SK-N-SH treated with all-trans-retinoic acid at 6 μM for 48 hours (cell line): ENCODE results near the gene KAT2B.

ENCODE experiments used
- ATAC-seq: fragments of 200-7000 bp; cut with Tn5 transposase; 3 replicates; pipeline ENCODE4 v1.9.1; 2020; ENCODE audit warnings: mild to moderate bottlenecking, moderate library complexity
- ARNTL ChIP-seq: fragments of 450-650 bp; formaldehyde crosslinking; IDR thresholded peaks from 2 replicates; pipeline ENCODE4 v1.5.0; 2020; ENCODE audit warnings: low read depth, mild to moderate bottlenecking, moderate library complexity, borderline replicate concordance
- BACH2 ChIP-seq: fragments of 250-450 bp; sonication (Bioruptor Pico); IDR thresholded peaks from 2 replicates; pipeline ENCODE4 v1.9.0; 2021; ENCODE audit warnings: mild to moderate bottlenecking, borderline replicate concordance
- CSDC2 ChIP-seq: fragments of 250-450 bp; sonication (Bioruptor Pico); IDR thresholded peaks from 2 replicates; pipeline ENCODE4 v1.5.0; 2020; ENCODE audit warnings: mild to moderate bottlenecking, moderate library complexity
- ESRRG ChIP-seq: fragments of 250-450 bp; sonication (Bioruptor Pico); IDR thresholded peaks from 2 replicates; pipeline ENCODE4 v1.6.1; 2021; ENCODE audit warnings: mild to moderate bottlenecking
- GLIS3 ChIP-seq: fragments of 250-450 bp; sonication (Bioruptor Pico); IDR thresholded peaks from 2 replicates; pipeline ENCODE4 v1.5.0; 2020; ENCODE audit warnings: mild to moderate bottlenecking, moderate library complexity
- ISL1 ChIP-seq: fragments of 250-450 bp; sonication (Bioruptor Pico); IDR thresholded peaks from 2 replicates; pipeline ENCODE4 v2.1.2; 2022; ENCODE audit warnings: mild to moderate bottlenecking, moderate library complexity
- OSR1 ChIP-seq: fragments of 250-450 bp; sonication (Bioruptor Pico); IDR thresholded peaks from 2 replicates; pipeline ENCODE4 v1.8.0; 2022; ENCODE audit warnings: moderate library complexity, mild to moderate bottlenecking, inconsistent platforms
- PPARA ChIP-seq: fragments of 250-450 bp; sonication (Bioruptor Pico); IDR thresholded peaks from 2 replicates; pipeline ENCODE4 v1.5.0; 2020; ENCODE audit warnings: mild to moderate bottlenecking, borderline replicate concordance
- SNAI2 ChIP-seq: fragments of 250-450 bp; sonication (Bioruptor Pico); IDR thresholded peaks from 2 replicates; pipeline ENCODE4 v1.5.0; 2020; ENCODE audit warnings: mild to moderate bottlenecking, moderate library complexity
- TCF4 ChIP-seq: fragments of 250-450 bp; sonication (Bioruptor Pico); IDR thresholded peaks from 2 replicates; pipeline ENCODE4 v1.8.0; 2021; ENCODE audit warnings: mild to moderate bottlenecking, moderate library complexity, borderline replicate concordance
- TOX ChIP-seq: fragments of 250-450 bp; sonication (Bioruptor Pico); IDR thresholded peaks from 2 replicates; pipeline ENCODE4 v1.8.0; 2021; ENCODE audit warnings: mild to moderate bottlenecking, moderate library complexity, borderline replicate concordance
- ZC3H10 ChIP-seq: fragments of 250-450 bp; sonication (Bioruptor Pico); IDR thresholded peaks from 2 replicates; pipeline ENCODE4 v1.5.1; 2021; ENCODE audit warnings: mild to moderate bottlenecking, moderate library complexity
- ZFP3 ChIP-seq: fragments of 250-450 bp; sonication (Bioruptor Pico); IDR thresholded peaks from 2 replicates; pipeline ENCODE4 v1.5.0; 2020; ENCODE audit warnings: mild to moderate bottlenecking, moderate library complexity
- ZFP30 ChIP-seq: fragments of 450-650 bp; formaldehyde crosslinking; IDR thresholded peaks from 2 replicates; pipeline ENCODE4 v1.5.0; 2022; ENCODE audit warnings: mild to moderate bottlenecking, moderate library complexity
- ZNF565 ChIP-seq: fragments of 450-650 bp; formaldehyde crosslinking; conservative IDR thresholded peaks from 2 replicates; pipeline ENCODE4 v1.5.0; 2020; ENCODE audit warnings: low read depth, mild to moderate bottlenecking, moderate library complexity
- ZNF70 ChIP-seq: fragments of 450-650 bp; formaldehyde crosslinking; IDR thresholded peaks from 2 replicates; pipeline ENCODE4 v1.5.0; 2020; ENCODE audit warnings: mild to moderate bottlenecking, moderate library complexity
- ZNF8 ChIP-seq: fragments of 450-650 bp; formaldehyde crosslinking; IDR thresholded peaks from 2 replicates; pipeline ENCODE4 v1.5.0; 2020; ENCODE audit warnings: mild to moderate bottlenecking, moderate library complexity
- TF ChIP-seq, protein P1 (sequence below): fragments of 250-450 bp; sonication (Bioruptor Pico); IDR thresholded peaks from 2 replicates; pipeline ENCODE4 v1.5.0; 2020; ENCODE audit warnings: mild to moderate bottlenecking, moderate library complexity
- TF ChIP-seq, protein P2 (sequence below): fragments of 250-450 bp; sonication (Bioruptor Pico); IDR thresholded peaks from 2 replicates; pipeline ENCODE4 v1.8.0; 2021; ENCODE audit warnings: low read depth, mild to moderate bottlenecking, moderate library complexity, borderline replicate concordance
- TF ChIP-seq, protein P3 (sequence below): fragments of 250-450 bp; sonication (Bioruptor Pico); IDR thresholded peaks from 2 replicates; pipeline ENCODE4 v1.5.1; 2021; ENCODE audit warnings: mild to moderate bottlenecking, moderate library complexity
- TF ChIP-seq, protein P4 (sequence below): fragments of 250-450 bp; sonication (Bioruptor Pico); IDR thresholded peaks from 2 replicates; pipeline ENCODE4 v1.8.0; 2020; ENCODE audit warnings: mild to moderate bottlenecking, moderate library complexity, borderline replicate concordance
- TF ChIP-seq, protein P5 (sequence below): fragments of 250-450 bp; sonication (Bioruptor Pico); IDR thresholded peaks from 2 replicates; pipeline ENCODE4 v1.5.1; 2020; ENCODE audit warnings: low read depth, mild to moderate bottlenecking, moderate library complexity

The KAT2B gene

DNA sequence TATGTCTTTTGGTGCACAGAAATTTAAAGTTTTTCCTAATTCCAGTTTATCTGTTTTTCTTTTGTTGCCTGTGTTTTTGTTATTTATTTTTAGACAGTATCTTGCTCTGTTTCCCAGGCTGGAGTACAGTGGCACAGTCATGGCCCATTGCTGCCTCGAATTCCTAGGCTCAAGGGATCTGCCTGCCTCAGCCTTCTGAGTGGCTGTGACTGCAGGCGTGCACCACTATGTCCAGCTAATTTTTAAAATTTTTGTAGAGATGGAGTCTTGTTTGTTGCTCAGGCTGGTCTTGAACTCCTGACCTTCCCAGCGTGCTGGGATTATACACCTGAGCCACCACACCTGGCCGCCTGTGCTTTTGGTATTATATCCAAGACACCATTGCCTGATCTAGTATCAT is 22.8 kb downstream of the KAT2B start:
- no peak for ATAC-seq
- no peak for TF ChIP-seq TOX (CRISPR knock-in tag)

- TF ChIP-seq ZFP3 (CRISPR knock-in tag) (no peak), CSDC2 (CRISPR knock-in tag) (no peak), ZFP30 (no peak), ISL1 (CRISPR knock-in tag) (no peak), ZC3H10 (no peak), ARNTL (CRISPR knock-in tag) (no peak), SNAI2 (CRISPR knock-in tag) (no peak), PPARA (CRISPR knock-in tag) (no peak), OSR1 (CRISPR knock-in tag) (no peak), ESRRG (CRISPR knock-in tag) (no peak), ZNF70 (no peak), BACH2 (CRISPR knock-in tag) (no peak), GLIS3 (CRISPR knock-in tag) (no peak), TCF4 (no peak), ZNF8 (CRISPR knock-in tag) (no peak)
- TF ChIP-seq, protein P1, sequence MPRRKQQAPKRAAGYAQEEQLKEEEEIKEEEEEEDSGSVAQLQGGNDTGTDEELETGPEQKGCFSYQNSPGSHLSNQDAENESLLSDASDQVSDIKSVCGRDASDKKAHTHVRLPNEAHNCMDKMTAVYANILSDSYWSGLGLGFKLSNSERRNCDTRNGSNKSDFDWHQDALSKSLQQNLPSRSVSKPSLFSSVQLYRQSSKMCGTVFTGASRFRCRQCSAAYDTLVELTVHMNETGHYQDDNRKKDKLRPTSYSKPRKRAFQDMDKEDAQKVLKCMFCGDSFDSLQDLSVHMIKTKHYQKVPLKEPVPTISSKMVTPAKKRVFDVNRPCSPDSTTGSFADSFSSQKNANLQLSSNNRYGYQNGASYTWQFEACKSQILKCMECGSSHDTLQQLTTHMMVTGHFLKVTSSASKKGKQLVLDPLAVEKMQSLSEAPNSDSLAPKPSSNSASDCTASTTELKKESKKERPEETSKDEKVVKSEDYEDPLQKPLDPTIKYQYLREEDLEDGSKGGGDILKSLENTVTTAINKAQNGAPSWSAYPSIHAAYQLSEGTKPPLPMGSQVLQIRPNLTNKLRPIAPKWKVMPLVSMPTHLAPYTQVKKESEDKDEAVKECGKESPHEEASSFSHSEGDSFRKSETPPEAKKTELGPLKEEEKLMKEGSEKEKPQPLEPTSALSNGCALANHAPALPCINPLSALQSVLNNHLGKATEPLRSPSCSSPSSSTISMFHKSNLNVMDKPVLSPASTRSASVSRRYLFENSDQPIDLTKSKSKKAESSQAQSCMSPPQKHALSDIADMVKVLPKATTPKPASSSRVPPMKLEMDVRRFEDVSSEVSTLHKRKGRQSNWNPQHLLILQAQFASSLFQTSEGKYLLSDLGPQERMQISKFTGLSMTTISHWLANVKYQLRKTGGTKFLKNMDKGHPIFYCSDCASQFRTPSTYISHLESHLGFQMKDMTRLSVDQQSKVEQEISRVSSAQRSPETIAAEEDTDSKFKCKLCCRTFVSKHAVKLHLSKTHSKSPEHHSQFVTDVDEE (CRISPR knock-in tag), result no peak
- TF ChIP-seq, protein P2, sequence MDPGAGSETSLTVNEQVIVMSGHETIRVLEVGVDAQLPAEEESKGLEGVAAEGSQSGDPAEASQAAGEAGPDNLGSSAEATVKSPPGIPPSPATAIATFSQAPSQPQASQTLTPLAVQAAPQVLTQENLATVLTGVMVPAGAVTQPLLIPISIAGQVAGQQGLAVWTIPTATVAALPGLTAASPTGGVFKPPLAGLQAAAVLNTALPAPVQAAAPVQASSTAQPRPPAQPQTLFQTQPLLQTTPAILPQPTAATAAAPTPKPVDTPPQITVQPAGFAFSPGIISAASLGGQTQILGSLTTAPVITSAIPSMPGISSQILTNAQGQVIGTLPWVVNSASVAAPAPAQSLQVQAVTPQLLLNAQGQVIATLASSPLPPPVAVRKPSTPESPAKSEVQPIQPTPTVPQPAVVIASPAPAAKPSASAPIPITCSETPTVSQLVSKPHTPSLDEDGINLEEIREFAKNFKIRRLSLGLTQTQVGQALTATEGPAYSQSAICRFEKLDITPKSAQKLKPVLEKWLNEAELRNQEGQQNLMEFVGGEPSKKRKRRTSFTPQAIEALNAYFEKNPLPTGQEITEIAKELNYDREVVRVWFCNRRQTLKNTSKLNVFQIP (CRISPR knock-in tag), result no peak
- TF ChIP-seq, protein P3, sequence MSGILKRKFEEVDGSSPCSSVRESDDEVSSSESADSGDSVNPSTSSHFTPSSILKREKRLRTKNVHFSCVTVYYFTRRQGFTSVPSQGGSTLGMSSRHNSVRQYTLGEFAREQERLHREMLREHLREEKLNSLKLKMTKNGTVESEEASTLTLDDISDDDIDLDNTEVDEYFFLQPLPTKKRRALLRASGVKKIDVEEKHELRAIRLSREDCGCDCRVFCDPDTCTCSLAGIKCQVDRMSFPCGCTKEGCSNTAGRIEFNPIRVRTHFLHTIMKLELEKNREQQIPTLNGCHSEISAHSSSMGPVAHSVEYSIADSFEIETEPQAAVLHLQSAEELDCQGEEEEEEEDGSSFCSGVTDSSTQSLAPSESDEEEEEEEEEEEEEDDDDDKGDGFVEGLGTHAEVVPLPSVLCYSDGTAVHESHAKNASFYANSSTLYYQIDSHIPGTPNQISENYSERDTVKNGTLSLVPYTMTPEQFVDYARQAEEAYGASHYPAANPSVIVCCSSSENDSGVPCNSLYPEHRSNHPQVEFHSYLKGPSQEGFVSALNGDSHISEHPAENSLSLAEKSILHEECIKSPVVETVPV (CRISPR knock-in tag), result no peak
- TF ChIP-seq, protein P4, sequence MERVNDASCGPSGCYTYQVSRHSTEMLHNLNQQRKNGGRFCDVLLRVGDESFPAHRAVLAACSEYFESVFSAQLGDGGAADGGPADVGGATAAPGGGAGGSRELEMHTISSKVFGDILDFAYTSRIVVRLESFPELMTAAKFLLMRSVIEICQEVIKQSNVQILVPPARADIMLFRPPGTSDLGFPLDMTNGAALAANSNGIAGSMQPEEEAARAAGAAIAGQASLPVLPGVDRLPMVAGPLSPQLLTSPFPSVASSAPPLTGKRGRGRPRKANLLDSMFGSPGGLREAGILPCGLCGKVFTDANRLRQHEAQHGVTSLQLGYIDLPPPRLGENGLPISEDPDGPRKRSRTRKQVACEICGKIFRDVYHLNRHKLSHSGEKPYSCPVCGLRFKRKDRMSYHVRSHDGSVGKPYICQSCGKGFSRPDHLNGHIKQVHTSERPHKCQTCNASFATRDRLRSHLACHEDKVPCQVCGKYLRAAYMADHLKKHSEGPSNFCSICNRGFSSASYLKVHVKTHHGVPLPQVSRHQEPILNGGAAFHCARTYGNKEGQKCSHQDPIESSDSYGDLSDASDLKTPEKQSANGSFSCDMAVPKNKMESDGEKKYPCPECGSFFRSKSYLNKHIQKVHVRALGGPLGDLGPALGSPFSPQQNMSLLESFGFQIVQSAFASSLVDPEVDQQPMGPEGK, result no peak
- TF ChIP-seq, all 23 proteins: peak for 0
- ATAC-seq, result no peak
These were observed 24.1 kb downstream of the KAT2B start for GRCh38 chr3:20064387-20064786.

GRCh38 chr3:20064796-20065564 is 24.7 kb downstream of the KAT2B start:
- no peak for ATAC-seq
- no peak for TF ChIP-seq ESRRG (CRISPR knock-in tag)
- TF ChIP-seq ZNF565, result no peak
- no peak for TF ChIP-seq SNAI2 (CRISPR knock-in tag)
- TF ChIP-seq ZNF8 (CRISPR knock-in tag), result no peak
- TF ChIP-seq, protein P5, sequence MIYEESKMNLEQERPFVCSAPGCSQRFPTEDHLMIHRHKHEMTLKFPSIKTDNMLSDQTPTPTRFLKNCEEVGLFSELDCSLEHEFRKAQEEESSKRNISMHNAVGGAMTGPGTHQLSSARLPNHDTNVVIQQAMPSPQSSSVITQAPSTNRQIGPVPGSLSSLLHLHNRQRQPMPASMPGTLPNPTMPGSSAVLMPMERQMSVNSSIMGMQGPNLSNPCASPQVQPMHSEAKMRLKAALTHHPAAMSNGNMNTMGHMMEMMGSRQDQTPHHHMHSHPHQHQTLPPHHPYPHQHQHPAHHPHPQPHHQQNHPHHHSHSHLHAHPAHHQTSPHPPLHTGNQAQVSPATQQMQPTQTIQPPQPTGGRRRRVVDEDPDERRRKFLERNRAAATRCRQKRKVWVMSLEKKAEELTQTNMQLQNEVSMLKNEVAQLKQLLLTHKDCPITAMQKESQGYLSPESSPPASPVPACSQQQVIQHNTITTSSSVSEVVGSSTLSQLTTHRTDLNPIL (CRISPR knock-in tag), result no peak
- TF ChIP-seq ARNTL (CRISPR knock-in tag), result no peak
- no peak for TF ChIP-seq TOX (CRISPR knock-in tag)
- TF ChIP-seq ZFP30, result no peak
- TF ChIP-seq, protein P3 (CRISPR knock-in tag), result no peak
